GM18873 (cell line): ENCODE data around the gene CA9.
"Not testable (repeated sequence)": the region's sequence is repeated elsewhere in the genome, so short reads cannot be mapped to it uniquely, and the experiment has no call there.

Experiments
- ATAC-seq: cut with Tn5 transposase; IDR thresholded peaks from one replicate; pipeline ENCODE4 v1.9.1; 2021; ENCODE audit warnings: mild to moderate bottlenecking, moderate library complexity, moderate number of reproducible peaks; ENCODE audit not compliant: unreplicated experiment, low FRiP score

Gene CA9

GRCh38 chr9:35673132-35674024 lies at the start of gene CA9:
Gene CA9, plus strand, starts transcription at chr9:35673928. Its CDS starts 32 bp downstream, at chr9:35673960.
- ATAC-seq = no peak

GRCh38 chr9:35627575-35627974 lies 46.2 kb upstream of the CA9 start:
- ATAC-seq = no peak

- no peak for ATAC-seq
Observed at GRCh38 chr9:35628389-35628991, 45.2 kb upstream of the CA9 start.

- no peak for ATAC-seq
Observed at GRCh38 chr9:35629597-35629996, 44.1 kb upstream of the CA9 start.

GRCh38 chr9:35635730-35636129 lies 38.0 kb upstream of the CA9 start:
- no peak for ATAC-seq

GRCh38 chr9:35636135-35636876 lies 37.4 kb upstream of the CA9 start:
- ATAC-seq = no peak

GRCh38 chr9:35636877-35637246 lies 36.9 kb upstream of the CA9 start:
- ATAC-seq = not testable (repeated sequence)

GRCh38 chr9:35637427-35637955 lies 36.2 kb upstream of the CA9 start:
- not testable (repeated sequence) for ATAC-seq

- not testable (repeated sequence) for ATAC-seq
Observed at GRCh38 chr9:35638751-35639150, 35.0 kb upstream of the CA9 start.

- ATAC-seq = not testable (repeated sequence)
Observed at GRCh38 chr9:35639225-35639624, 34.5 kb upstream of the CA9 start.

- ATAC-seq = no peak
Observed at GRCh38 chr9:35639631-35640030, 34.1 kb upstream of the CA9 start.

GRCh38 chr9:35640431-35640830 lies 33.3 kb upstream of the CA9 start:
- not testable (repeated sequence) for ATAC-seq

GRCh38 chr9:35641478-35641877 lies 32.2 kb upstream of the CA9 start:
- ATAC-seq = not testable (repeated sequence)

GRCh38 chr9:35643046-35643445 lies 30.7 kb upstream of the CA9 start:
- no peak for ATAC-seq

GRCh38 chr9:35645736-35646135 lies 28.0 kb upstream of the CA9 start:
- ATAC-seq = not testable (repeated sequence)

- no peak for ATAC-seq
Observed at GRCh38 chr9:35646153-35646532, 27.6 kb upstream of the CA9 start.

GRCh38 chr9:35646533-35647265 lies 27.0 kb upstream of the CA9 start:
- peak; percentile 78 for ATAC-seq

GRCh38 chr9:35649431-35650340 lies 24.0 kb upstream of the CA9 start:
- no peak for ATAC-seq
